Subcutaneous adipose tissue (tissue), 4 donors: ENCODE measurements around the gene VASH1. TPM values are rescaled to one million over a fixed set of nuclear protein-coding genes. Genes with fewer than 3 reads are reported as not detected.

ENCODE experiments used
- CTCF ChIP-seq: fragments of 450-650 bp; IDR thresholded peaks from one replicate; pipeline ENCODE4 v1.5.1; 2016; ENCODE audit warnings: low read depth, mild to moderate bottlenecking, control low read depth, antibody characterized with exemption, moderate library complexity
- total RNA-seq, 4 donors: library from RNA; depleted of rRNA; stranded (reverse); fragments of >200 nt; gene quantifications; one replicate each; pipeline ENCODE4 v1.1.0, GENCODE V29; 2016

Gene VASH1
- total RNA-seq, 4 donors from 2014 or later: 2.4 to 11.4 (median 8.5) TPM

GRCh38 chr14:76808990-76809389, 47.7 kb downstream of the VASH1 start:
- TF ChIP-seq CTCF: no peak

GRCh38 chr14:76810525-76810924, 49.3 kb downstream of the VASH1 start:
- TF ChIP-seq CTCF: no peak

- no peak for TF ChIP-seq CTCF
Measured at GRCh38 chr14:76810953-76811400, 49.7 kb downstream of the VASH1 start.

GRCh38 chr14:76811561-76811960, 50.3 kb downstream of the VASH1 start:
- no peak for TF ChIP-seq CTCF

- TF ChIP-seq CTCF: no peak
Measured at GRCh38 chr14:76812093-76812421, 50.8 kb downstream of the VASH1 start.

- no peak for TF ChIP-seq CTCF
Measured at GRCh38 chr14:76812422-76813383, 51.4 kb downstream of the VASH1 start, which contains the start of gene ANGEL1. TSS of gene ANGEL1 (minus strand) at chr14:76812882. CDS start at chr14:76812827, 55 bp downstream.

- TF ChIP-seq CTCF: no peak
Measured at GRCh38 chr14:76814726-76815645, 53.7 kb downstream of the VASH1 start.
